ENCODE measurements around the gene C1QTNF12.
"Not testable (repeated sequence)": the region's sequence is repeated elsewhere in the genome, so short reads cannot be mapped to it uniquely, and the experiment has no call there.

The C1QTNF12 gene

DNA sequence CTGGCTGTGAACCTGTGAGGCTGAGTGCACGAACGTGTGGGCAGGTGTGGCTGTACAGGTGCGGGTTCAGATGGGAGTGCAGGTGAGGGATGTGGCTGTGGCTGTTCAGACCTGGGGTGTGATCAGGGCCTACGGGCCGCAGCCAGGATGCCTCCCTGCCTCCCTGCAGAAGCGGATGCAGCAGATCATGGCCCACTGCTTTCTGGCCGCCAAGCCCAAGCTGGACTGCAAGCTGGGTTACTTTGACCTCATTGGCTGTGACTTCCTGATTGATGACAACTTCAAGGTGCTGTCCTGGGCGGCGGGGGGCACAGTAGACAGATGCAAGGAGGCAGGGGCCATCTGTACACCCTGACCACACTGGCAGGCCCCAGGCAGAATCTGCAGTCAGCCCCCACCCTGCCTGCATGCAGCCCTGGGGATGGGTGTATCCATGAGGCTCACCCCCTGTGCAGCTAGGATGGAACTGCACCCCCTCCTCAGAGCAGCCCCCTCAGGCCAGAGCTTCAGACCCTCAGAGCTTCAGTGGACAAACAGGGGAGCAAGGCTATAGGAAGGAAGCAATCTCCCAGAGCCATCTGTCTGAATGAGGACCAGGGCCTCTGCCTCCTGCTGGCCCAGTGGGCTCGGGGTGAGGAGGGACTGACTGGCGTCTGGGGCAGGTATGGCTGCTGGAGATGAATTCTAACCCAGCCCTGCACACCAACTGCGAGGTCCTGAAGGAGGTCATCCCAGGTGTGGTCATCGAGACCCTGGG is 49.9 kb downstream of the C1QTNF12 start:
- DNase-seq: no peak

DNA sequence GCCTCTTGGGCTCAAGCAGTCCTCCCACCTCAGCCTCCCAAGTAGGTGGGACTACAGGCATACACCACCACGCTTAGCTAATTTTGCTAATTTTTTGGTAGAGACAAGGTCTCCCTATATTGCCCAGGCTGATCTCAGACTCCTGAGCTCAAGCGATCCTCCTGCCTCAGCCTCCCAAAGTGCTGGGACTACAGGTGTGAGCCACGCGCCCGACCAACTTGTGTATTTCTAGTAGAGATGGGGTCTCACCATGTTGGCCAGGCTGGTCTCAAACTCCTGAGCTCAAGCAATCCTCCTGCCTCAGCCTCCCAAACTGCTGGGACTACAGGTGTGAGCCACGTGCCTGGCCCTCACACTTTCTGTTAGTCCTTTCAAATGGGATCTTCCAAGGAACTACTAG is 50.8 kb downstream of the C1QTNF12 start:
- not testable (repeated sequence) for DNase-seq

DNA sequence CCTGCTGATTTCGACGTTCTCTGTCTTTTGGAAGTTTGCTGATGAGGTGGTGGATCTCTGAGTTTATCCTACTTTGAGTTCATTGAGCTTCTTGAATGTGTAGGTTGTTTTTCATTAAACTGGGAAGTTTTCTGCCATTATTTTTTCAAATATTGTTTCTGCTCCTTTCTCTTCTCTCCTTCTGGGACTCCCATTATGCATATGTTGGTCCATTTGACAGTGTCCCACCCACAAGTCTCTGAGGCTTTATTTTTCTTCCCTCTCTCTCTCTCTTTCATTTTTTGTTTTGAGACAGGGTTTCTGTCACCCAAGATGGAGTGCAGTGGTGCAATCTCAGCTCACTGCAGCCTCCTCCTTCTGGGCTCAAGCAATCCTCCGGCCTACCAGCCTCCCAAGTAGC is 51.8 kb downstream of the C1QTNF12 start:
- peak; percentile 10 for DNase-seq

Data from MV-4-11 (cell line).